B cell (primary cell): ENCODE measurements around the gene NIPA2. TPM values are rescaled to one million over a fixed set of nuclear protein-coding genes. Genes with fewer than 3 reads are reported as not detected.

Experiments
- ATAC-seq: fragments of 200-7000 bp; cut with Tn5 transposase; one replicate; pipeline ENCODE4 v1.10.0; 2021; ENCODE audit warnings: low read depth, mild to moderate bottlenecking, moderate number of reproducible peaks, moderate library complexity
- CTCF ChIA-PET: fragments of 350-600 bp; sonication (Branson Sonifier 250); formaldehyde crosslinking; loops from one replicate; lab custom pipeline; 2021; ENCODE audit warnings: antibody characterized with exemption, inconsistent platforms; lab: Charles Lee
- POLR2A ChIA-PET: fragments of 350-600 bp; sonication (Branson Sonifier 250); formaldehyde crosslinking; loops from one replicate; lab custom pipeline; 2021; ENCODE audit warnings: antibody characterized with exemption; lab: Charles Lee
- DNase-seq: peaks from one replicate; pipeline ENCODE4 v3.0.0; 2013
- H2AFZ ChIP-seq: 2 replicates; pipeline ENCODE4 v1.6.1; 2012; ENCODE audit warnings: mild to moderate bottlenecking, low read depth, low read length; ENCODE audit not compliant: insufficient read depth, poor library complexity, severe bottlenecking
- H3K27ac ChIP-seq, 2 donors: 1 replicate in 1 of 2; 2 replicates in 1 of 2; pipeline ENCODE4 v1.5.1; 2012 to 2013; ENCODE audit warnings: low read length in 2 of 2, mild to moderate bottlenecking in 2 of 2, moderate library complexity in 1 of 2
- H3K27me3 ChIP-seq, 4 experiments: fragments of 200-600 bp in 1 of 4; sonication (generic) in 1 of 4; replicated peaks in 1 of 4; 1 replicate in 2 of 4; 2 replicates in 2 of 4; pipeline versions ENCODE4 v1.6.1 to v1.7.0; 2013 to 2016; ENCODE audit warnings: low read length in 3 of 4, mild to moderate bottlenecking in 2 of 4, mixed read lengths in 1 of 4, moderate library complexity in 1 of 4; ENCODE audit not compliant: insufficient read depth in 4 of 4, control insufficient read depth in 3 of 4; ENCODE audit errors: control extremely low read depth in 1 of 4
- H3K36me3 ChIP-seq, 2 experiments: replicated peaks in 1 of 2; 1 replicate in 1 of 2; 2 replicates in 1 of 2; pipeline versions ENCODE4 v1.6.1 to v1.7.1; 2013; ENCODE audit warnings: low read length in 1 of 2; ENCODE audit not compliant: insufficient read depth in 2 of 2, control insufficient read depth in 1 of 2; ENCODE audit errors: control extremely low read depth in 1 of 2, extremely low read depth in 1 of 2
- H3K4me1 ChIP-seq, 2 donors: fragments of 200-600 bp in 1 of 2; sonication (generic) in 1 of 2; 1 replicate in 1 of 2; 2 replicates in 1 of 2; pipeline versions ENCODE4 v1.5.1 to v1.6.1; 2013 to 2017; ENCODE audit warnings: low read length in 2 of 2; ENCODE audit not compliant: control insufficient read depth in 2 of 2, insufficient read depth in 2 of 2
- H3K4me2 ChIP-seq: replicated peaks from 2 replicates; pipeline ENCODE3; 2012; ENCODE audit warnings: mild to moderate bottlenecking, low read depth, low read length; ENCODE audit not compliant: poor library complexity, severe bottlenecking
- H3K4me3 ChIP-seq, 5 experiments: fragments of 200-600 bp in 1 of 5; sonication (generic) in 1 of 5; 1 replicate in 3 of 5; 2 replicates in 2 of 5; pipeline versions ENCODE4 v1.5.1 to v1.7.0; 2011 to 2016; ENCODE audit warnings: low read length in 4 of 5, mild to moderate bottlenecking in 4 of 5, low read depth in 2 of 5, control low read depth in 1 of 5, moderate library complexity in 1 of 5; ENCODE audit not compliant: insufficient read depth in 1 of 5; ENCODE audit errors: control extremely low read depth in 1 of 5, extremely low read depth in 1 of 5
- H3K79me2 ChIP-seq: fragments of 200-600 bp; sonication (generic); one replicate; pipeline ENCODE4 v1.6.0; 2016; ENCODE audit warnings: low read length; ENCODE audit not compliant: control insufficient read depth, insufficient read depth
- H3K9ac ChIP-seq: fragments of 200-600 bp; sonication (generic); 2 replicates; pipeline ENCODE4 v1.6.1; 2017; ENCODE audit warnings: mild to moderate bottlenecking, low read length, moderate library complexity
- H3K9me3 ChIP-seq, 3 donors: one replicate each; pipeline versions ENCODE4 v1.6.1 to v1.7.1; 2013; ENCODE audit warnings: low read length in 2 of 3; ENCODE audit not compliant: control insufficient read depth in 2 of 3, insufficient read depth in 1 of 3; ENCODE audit errors: control extremely low read depth in 1 of 3
- H4K20me1 ChIP-seq: 2 replicates; pipeline ENCODE4 v1.6.0; 2012; ENCODE audit warnings: mild to moderate bottlenecking, low read length; ENCODE audit not compliant: insufficient read depth, control insufficient read depth, poor library complexity, severe bottlenecking
- H3K27ac Mint-ChIP-seq: one replicate; pipeline ENCODE4 v1.8.0; 2021; ENCODE audit warnings: mixed read lengths
- H3K27me3 Mint-ChIP-seq: one replicate; pipeline ENCODE4 v1.8.0; 2021; ENCODE audit warnings: mixed read lengths
- H3K4me1 Mint-ChIP-seq: one replicate; pipeline ENCODE4 v1.8.0; 2021; ENCODE audit warnings: mixed read lengths
- H3K4me3 Mint-ChIP-seq: one replicate; pipeline ENCODE4 v1.8.0; 2021; ENCODE audit warnings: mixed read lengths
- H3K9me3 Mint-ChIP-seq: one replicate; pipeline ENCODE4 v1.8.0; 2022; ENCODE audit warnings: mixed read lengths; ENCODE audit not compliant: insufficient read depth
- CTCF ChIP-seq: fragments of 200-600 bp; IDR thresholded peaks from one replicate; pipeline ENCODE4 v1.8.0; 2022; ENCODE audit warnings: antibody characterized with exemption, mild to moderate bottlenecking
- EZH2 ChIP-seq: IDR thresholded peaks from 2 replicates; pipeline ENCODE4 v1.6.1; 2012; ENCODE audit warnings: borderline replicate concordance, low read depth, mild to moderate bottlenecking, moderate library complexity, low read length; ENCODE audit not compliant: insufficient read depth, poor library complexity, severe bottlenecking
- WGBS: methylation state at CpG from one replicate; pipeline ENCODE4 v1.1.5; 2013; ENCODE audit warnings: missing lambda C conversion rate; ENCODE audit not compliant: insufficient coverage; 5-methylcytosine and 5-hydroxymethylcytosine counted together
- intact Hi-C: fragments of 100-400 bp; cut with micrococcal nuclease; formaldehyde crosslinking; loops from one replicate; pipeline ENCODE4 v1.10.0; 2022
- polyA plus RNA-seq: library from polyadenylated mRNA; depleted of rRNA; stranded (reverse); fragments of >200 nt; gene quantifications from 2 replicates; pipeline ENCODE4 v1.2.3, GENCODE V29; 2012
- total RNA-seq, 2 donors: library from RNA; stranded (reverse); fragments of 120-200 nt in 1 of 2; gene quantifications; 1 replicate in 1 of 2; 2 replicates in 1 of 2; pipeline versions ENCODE4 v1.2.3 to v1.2.4, GENCODE V29; 2013 to 2022

NIPA2 gene
- total and polyA plus RNA-seq, 2 donors (not counting 1 experiment from before 2014, with no cell fraction given), result 47.1 to 65.3 TPM

GRCh38 chr15:22907161-22907950 is 68.9 kb downstream of the NIPA2 start:
- no peak overlapping the region for H3K27ac ChIP-seq
- ATAC-seq, result no peak
- CTCF ChIA-PET, result no interaction called here
- no peaks in the 10 kb centered on the region for H4K20me1 ChIP-seq
- H3K9me3 ChIP-seq, result no peaks in the 10 kb centered on the region
- POLR2A ChIA-PET, result no interaction called here
- Mint-ChIP-seq H3K4me1 (peaks cover 6% of the 10 kb centered on the region), H3K27ac (no peak overlapping the region), H3K9me3 (no peaks in the 10 kb centered on the region), H3K4me3 (no peak overlapping the region), H3K27me3 (no peaks in the 10 kb centered on the region)
- 95% methylated on average over 7 of the region's 16 CpGs for whole genome bisulfite sequencing
- H3K4me3 ChIP-seq, result no peak overlapping the region
- TF ChIP-seq CTCF (no peak), EZH2 (no peak)
- H3K4me1 ChIP-seq, result no peaks in the 10 kb centered on the region
- H3K79me2 ChIP-seq, result no peaks in the 10 kb centered on the region
- no peak overlapping the region for H2AFZ ChIP-seq
- no peak overlapping the region for H3K9ac ChIP-seq
- no peak for DNase-seq
- intact Hi-C loops, result no loop called here
- no peak overlapping the region for H3K4me2 ChIP-seq
- H3K36me3 ChIP-seq, result no peaks in the 10 kb centered on the region
- H3K27me3 ChIP-seq, result no peaks in the 10 kb centered on the region

DNA sequence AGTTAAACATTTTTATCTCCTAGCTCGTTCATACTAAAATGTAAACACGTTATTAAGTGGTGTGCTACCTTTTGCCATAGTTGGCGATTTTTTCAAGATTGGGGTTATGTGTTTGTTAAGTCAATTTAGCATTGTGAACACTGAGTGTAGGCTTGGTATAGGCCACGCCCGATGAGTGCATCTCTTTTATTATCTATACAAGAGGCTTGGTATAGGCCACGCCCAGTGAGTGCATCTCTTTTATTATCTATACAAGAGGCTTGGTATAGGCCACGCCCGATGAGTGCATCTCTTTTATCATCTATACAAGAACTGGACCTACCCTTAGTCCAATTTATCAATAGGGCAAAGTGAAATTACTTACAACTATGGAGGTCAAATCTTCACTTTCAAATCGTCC is 70.4 kb downstream of the NIPA2 start:
- no peak overlapping the region for H3K27ac Mint-ChIP-seq
- intact Hi-C loops, result no loop called here
- no peaks in the 10 kb centered on the region for H3K9me3 Mint-ChIP-seq
- ATAC-seq (no peak), DNase-seq (no peak)
- no peaks in the 10 kb centered on the region for H3K4me1 Mint-ChIP-seq
- Histone ChIP-seq H3K79me2 (no peaks in the 10 kb centered on the region), H3K27me3 (no peaks in the 10 kb centered on the region), H4K20me1 (no peaks in the 10 kb centered on the region), H2AFZ (no peak overlapping the region), H3K4me1 (no peaks in the 10 kb centered on the region), H3K4me3 (no peak overlapping the region), H3K4me2 (no peak overlapping the region), H3K9ac (no peak overlapping the region), H3K9me3 (no peaks in the 10 kb centered on the region), H3K36me3 (no peaks in the 10 kb centered on the region), H3K27ac (no peak overlapping the region)
- WGBS, result 92% methylated on average over 2 of the region's 9 CpGs
- CTCF ChIA-PET, result no interaction called here
- no peak overlapping the region for H3K4me3 Mint-ChIP-seq
- POLR2A ChIA-PET, result no interaction called here
- TF ChIP-seq EZH2, result no peak
- TF ChIP-seq CTCF, result no peak
- H3K27me3 Mint-ChIP-seq, result no peaks in the 10 kb centered on the region
